Measurements from ENCODE around the gene GPX4. TPM values are rescaled to one million over a fixed set of nuclear protein-coding genes. Genes with fewer than 3 reads are reported as not detected.

The GPX4 gene
- total RNA-seq, 1 experiment from 2014 or later: 355 TPM

DNA sequence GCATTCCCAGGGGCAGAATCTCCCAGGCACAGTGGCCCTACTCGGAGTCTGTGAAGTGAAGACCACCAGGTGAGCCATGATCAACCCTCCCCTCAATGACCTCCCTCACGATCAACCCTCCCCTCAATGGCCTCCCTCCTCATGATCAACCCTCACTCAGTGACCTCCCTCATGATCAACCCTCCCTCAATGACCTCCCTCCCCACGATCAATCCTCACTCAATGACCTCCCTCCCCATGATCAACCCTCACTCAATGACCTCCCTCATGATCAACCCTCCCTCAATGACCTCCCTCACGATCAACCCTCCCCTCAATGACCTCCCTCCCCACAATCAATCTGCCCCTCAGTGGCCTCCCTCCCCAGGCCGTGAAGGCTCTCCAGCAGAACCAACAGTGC is 38.1 kb downstream of the GPX4 start:
- H3T11ph ChIP-seq (ENCODE audit: low read length): no peak overlapping the region
- H2BK20ac ChIP-seq (ENCODE audit: low read depth, low read length, poor library complexity, severe bottlenecking): no peak overlapping the region
- no peak overlapping the region for H4K8ac ChIP-seq (replicated peaks; ENCODE audit: insufficient read length, low read depth, low read length)
- no peak overlapping the region for H4K91ac ChIP-seq (ENCODE audit: insufficient read length, low read depth, low read length)
- no peak overlapping the region for H3K27ac ChIP-seq (ENCODE audit: insufficient read length, low read depth, low read length)
- WGBS (ENCODE audit: extremely low coverage, insufficient read length, low lambda C conversion rate): no CpG with 5 or more reads among the region's 5 CpGs
- no peaks in the 10 kb centered on the region for H4K20me1 ChIP-seq (ENCODE audit: control insufficient read depth, insufficient read depth, insufficient read length)
- Mint-ChIP-seq H3K9me3 (peaks cover 0 to 4% of the 10 kb centered on the region in 2 experiments; a peak in 2 of 5 replicates), H3K4me3 (peak overlapping the region in 1 of 2 experiments; percentile 5; a peak in 2 of 5 replicates), H3K27ac (no peak overlapping the region; a peak in 1 of 7 replicates), H3K27me3 (ENCODE audit: low read depth) (no peaks in the 10 kb centered on the region), H3K36me3 (ENCODE audit: insufficient read depth in 1 of 3, low read depth in 3 of 3) (peaks cover 30 to 43% (median 39%) of the 10 kb centered on the region in 3 experiments), H3K4me1 (peaks cover 0 to 11% of the 10 kb centered on the region in 2 experiments; a peak in 2 of 4 replicates)
- no peak overlapping the region for H3K56ac ChIP-seq (ENCODE audit: insufficient read length, low read depth, low read length)
- no peaks in the 10 kb centered on the region for H3K4me1 ChIP-seq (ENCODE audit: insufficient read depth, low read length)
- H3K4me2 ChIP-seq (ENCODE audit: insufficient read depth, insufficient read length, low read length): no peak overlapping the region
- H2BK120ac ChIP-seq (ENCODE audit: low read depth, low read length, poor library complexity, severe bottlenecking): no peak overlapping the region
- H3K23me2 ChIP-seq (ENCODE audit: insufficient read length, low read depth, low read length, poor library complexity, severe bottlenecking): no peaks in the 10 kb centered on the region
- no peaks in the 10 kb centered on the region for H3K79me2 ChIP-seq (ENCODE audit: insufficient read depth, low read length)
- H2AK5ac ChIP-seq (ENCODE audit: insufficient read length, low read length): no peak overlapping the region
- TF ChIP-seq, protein P1, sequence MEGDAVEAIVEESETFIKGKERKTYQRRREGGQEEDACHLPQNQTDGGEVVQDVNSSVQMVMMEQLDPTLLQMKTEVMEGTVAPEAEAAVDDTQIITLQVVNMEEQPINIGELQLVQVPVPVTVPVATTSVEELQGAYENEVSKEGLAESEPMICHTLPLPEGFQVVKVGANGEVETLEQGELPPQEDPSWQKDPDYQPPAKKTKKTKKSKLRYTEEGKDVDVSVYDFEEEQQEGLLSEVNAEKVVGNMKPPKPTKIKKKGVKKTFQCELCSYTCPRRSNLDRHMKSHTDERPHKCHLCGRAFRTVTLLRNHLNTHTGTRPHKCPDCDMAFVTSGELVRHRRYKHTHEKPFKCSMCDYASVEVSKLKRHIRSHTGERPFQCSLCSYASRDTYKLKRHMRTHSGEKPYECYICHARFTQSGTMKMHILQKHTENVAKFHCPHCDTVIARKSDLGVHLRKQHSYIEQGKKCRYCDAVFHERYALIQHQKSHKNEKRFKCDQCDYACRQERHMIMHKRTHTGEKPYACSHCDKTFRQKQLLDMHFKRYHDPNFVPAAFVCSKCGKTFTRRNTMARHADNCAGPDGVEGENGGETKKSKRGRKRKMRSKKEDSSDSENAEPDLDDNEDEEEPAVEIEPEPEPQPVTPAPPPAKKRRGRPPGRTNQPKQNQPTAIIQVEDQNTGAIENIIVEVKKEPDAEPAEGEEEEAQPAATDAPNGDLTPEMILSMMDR (conservative IDR thresholded peaks at IDR 0.05): no peak
- H3K4ac ChIP-seq (ENCODE audit: low read depth, low read length): no peak overlapping the region
- H3K18ac ChIP-seq (ENCODE audit: insufficient read length, low read depth, low read length): no peak overlapping the region
- H2BK5ac ChIP-seq (ENCODE audit: insufficient read length, low read length): no peak overlapping the region
- H2BK12ac ChIP-seq (ENCODE audit: insufficient read length, low read depth, low read length): no peak overlapping the region
- H2AFZ ChIP-seq (ENCODE audit: low read length): no peak overlapping the region
- H4K5ac ChIP-seq (ENCODE audit: insufficient read length, low read depth, low read length): no peak overlapping the region
- no peak overlapping the region for H2BK15ac ChIP-seq (ENCODE audit: low read depth, low read length)
- no peaks in the 10 kb centered on the region for H3K9me3 ChIP-seq (ENCODE audit: control insufficient read depth, low read depth, low read length)
- H3K27me3 ChIP-seq (ENCODE audit: insufficient read depth, low read length): no peaks in the 10 kb centered on the region
- H3K23ac ChIP-seq (ENCODE audit: insufficient read length, low read depth, low read length): no peak overlapping the region
- no peak for DNase-seq
- no peaks in the 10 kb centered on the region for H3K79me1 ChIP-seq (ENCODE audit: insufficient read depth, low read depth, low read length, poor library complexity, severe bottlenecking)
- no peak overlapping the region for H3K14ac ChIP-seq (ENCODE audit: insufficient read depth, low read length)
- H3K9ac ChIP-seq (ENCODE audit: extremely low read depth, insufficient read length, low read length): no peak overlapping the region
